GM23248 (cell line): ENCODE results near the gene DOK3.

Source experiments
- EZH2 ChIP-seq: fragments of 200-600 bp; sonication (generic); IDR thresholded peaks from 2 replicates; pipeline ENCODE4 v1.6.1; 2018; ENCODE audit warnings: antibody characterized with exemption, mild to moderate bottlenecking; ENCODE audit not compliant: insufficient read depth, poor library complexity, severe bottlenecking
- EZH2phosphoT487 ChIP-seq: fragments of 200-600 bp; sonication (generic); IDR thresholded peaks from 2 replicates; pipeline ENCODE4 v1.6.1; 2018; ENCODE audit warnings: antibody characterized with exemption, moderate library complexity, mild to moderate bottlenecking, low read depth; ENCODE audit not compliant: insufficient read depth

- no peak for TF ChIP-seq EZH2phosphoT487
- no peak for TF ChIP-seq EZH2
These were observed 2.5 kb downstream of the DOK3 start for GRCh38 chr5:177507165-177507564.
